Coronary artery (tissue), 2 donors: ENCODE results near the gene ITGA1.
"Not testable (repeated sequence)": the region's sequence is repeated elsewhere in the genome, so short reads cannot be mapped to it uniquely, and the experiment has no call there.

Experiments
- DNase-seq: peaks from one replicate; pipeline ENCODE4 v3.0.0-alpha.2; 2017; ENCODE audit warnings: low spot score
- H3K27ac ChIP-seq, 2 donors: fragments of 200-600 bp; sonication (generic); one replicate each; pipeline ENCODE4 v1.5.1; 2016 to 2019
- H3K4me3 ChIP-seq: fragments of 200-600 bp; sonication (generic); 2 replicates; pipeline ENCODE4 v1.5.1; 2016; ENCODE audit warnings: mild to moderate bottlenecking, moderate library complexity
- TF ChIP-seq, protein P1 (sequence below): fragments of 200-600 bp; sonication (generic); IDR thresholded peaks from one replicate; pipeline ENCODE4 v1.5.1; 2019; ENCODE audit warnings: antibody characterized with exemption

The ITGA1 gene

GRCh38 chr5:52856564-52856963 is 68.8 kb downstream of the ITGA1 start:
- TF ChIP-seq, protein P1, sequence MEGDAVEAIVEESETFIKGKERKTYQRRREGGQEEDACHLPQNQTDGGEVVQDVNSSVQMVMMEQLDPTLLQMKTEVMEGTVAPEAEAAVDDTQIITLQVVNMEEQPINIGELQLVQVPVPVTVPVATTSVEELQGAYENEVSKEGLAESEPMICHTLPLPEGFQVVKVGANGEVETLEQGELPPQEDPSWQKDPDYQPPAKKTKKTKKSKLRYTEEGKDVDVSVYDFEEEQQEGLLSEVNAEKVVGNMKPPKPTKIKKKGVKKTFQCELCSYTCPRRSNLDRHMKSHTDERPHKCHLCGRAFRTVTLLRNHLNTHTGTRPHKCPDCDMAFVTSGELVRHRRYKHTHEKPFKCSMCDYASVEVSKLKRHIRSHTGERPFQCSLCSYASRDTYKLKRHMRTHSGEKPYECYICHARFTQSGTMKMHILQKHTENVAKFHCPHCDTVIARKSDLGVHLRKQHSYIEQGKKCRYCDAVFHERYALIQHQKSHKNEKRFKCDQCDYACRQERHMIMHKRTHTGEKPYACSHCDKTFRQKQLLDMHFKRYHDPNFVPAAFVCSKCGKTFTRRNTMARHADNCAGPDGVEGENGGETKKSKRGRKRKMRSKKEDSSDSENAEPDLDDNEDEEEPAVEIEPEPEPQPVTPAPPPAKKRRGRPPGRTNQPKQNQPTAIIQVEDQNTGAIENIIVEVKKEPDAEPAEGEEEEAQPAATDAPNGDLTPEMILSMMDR, result no peak
- DNase-seq, result no peak
- Histone ChIP-seq H3K27ac (peak overlapping the region in 1 of 2 donors; percentile 25), H3K4me3 (no peak overlapping the region)

DNA sequence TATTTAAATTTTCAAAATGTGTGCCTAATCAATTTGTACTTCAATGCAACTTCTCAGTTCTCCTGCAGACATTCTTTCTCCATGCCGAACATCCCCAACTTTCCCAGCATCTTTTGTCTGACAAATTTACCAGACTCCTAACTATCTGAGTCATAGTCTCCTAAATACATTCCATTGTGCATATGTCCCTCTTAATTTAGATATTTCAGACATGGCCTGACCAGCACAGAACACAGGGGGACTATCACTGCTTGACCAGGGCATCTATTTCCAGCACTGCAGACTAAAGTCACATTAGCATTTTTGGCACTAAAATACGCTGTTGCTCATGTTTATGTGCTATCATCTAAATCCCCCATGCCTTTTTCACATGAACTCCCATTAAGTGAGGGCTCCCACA is 71.9 kb downstream of the ITGA1 start:
- TF ChIP-seq, protein P1, result no peak
- no peak for DNase-seq
- H3K27ac ChIP-seq, result peak overlapping the region in 1 of 2 donors; percentile 49
- H3K4me3 ChIP-seq, result no peak overlapping the region

DNA sequence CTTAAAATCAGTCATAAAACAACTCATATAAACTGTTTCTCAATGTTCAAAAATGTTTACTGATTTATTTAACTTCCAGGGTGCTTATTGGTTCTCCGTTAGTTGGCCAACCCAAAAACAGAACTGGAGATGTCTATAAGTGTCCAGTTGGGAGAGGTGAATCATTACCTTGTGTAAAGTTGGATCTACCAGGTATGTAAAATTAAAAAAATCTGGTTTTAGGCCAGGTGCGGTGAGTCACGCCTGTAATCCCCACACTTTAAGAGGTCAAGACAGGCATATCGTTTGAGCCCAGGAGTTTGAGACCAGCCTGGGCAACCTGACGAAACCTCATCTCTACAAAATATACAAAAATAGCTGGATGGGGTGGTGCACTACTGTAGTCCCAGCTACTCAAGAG is 73.7 kb downstream of the ITGA1 start:
- Histone ChIP-seq H3K27ac (no peak overlapping the region), H3K4me3 (no peak overlapping the region)
- no peak for DNase-seq
- TF ChIP-seq, protein P1, result no peak

- H3K27ac ChIP-seq, result peak overlapping the region; percentile 54 to 80
- TF ChIP-seq, protein P1, result no peak
- H3K4me3 ChIP-seq, result no peak overlapping the region
- DNase-seq, result no peak
These were observed 76.1 kb downstream of the ITGA1 start for GRCh38 chr5:52863715-52864290.

DNA sequence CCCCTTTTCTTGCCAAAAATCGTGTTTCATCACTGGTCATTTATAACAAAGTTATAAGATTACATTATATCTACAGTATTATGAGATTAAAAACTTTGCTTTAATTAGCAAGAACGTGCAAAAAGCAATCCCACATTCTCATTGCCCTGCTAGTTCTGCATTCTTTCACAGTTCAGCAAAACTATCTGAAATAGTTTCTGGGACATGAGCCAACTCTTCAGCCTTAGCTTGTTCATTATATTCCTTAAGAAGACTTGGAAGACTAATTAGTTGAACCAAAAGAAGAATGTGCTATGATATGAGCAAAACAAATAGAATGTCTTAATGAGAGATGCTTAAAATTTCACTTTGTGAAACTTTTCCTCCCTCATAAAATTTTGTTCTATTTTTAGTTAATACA is 76.7 kb downstream of the ITGA1 start:
- H3K27ac ChIP-seq, result peak overlapping the region; percentile 54 to 80
- no peak for DNase-seq

DNA sequence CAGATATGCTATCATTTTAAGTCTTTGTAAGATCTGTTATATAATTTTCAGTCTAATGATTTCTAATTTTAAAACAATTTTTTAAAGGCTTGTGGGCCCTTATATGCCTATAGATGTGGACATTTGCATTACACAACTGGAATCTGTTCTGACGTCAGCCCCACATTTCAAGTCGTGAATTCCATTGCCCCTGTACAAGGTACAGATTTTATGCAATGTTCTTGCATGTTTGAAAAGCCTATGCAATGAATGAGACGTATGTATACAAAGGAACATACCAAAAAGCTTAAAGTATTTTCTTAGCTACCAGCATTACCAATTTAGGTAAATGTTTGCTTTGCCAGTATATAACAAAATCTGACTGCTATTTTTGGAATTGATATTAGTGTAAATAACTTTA is 77.2 kb downstream of the ITGA1 start:
- Histone ChIP-seq H3K4me3 (no peak overlapping the region), H3K27ac (peak overlapping the region; percentile 54 to 80)
- DNase-seq, result no peak
- TF ChIP-seq, protein P1, result no peak

More for the DNA sequence above, 76.7 kb downstream of the ITGA1 start:
- TF ChIP-seq, protein P1, result no peak
- peak overlapping the region; percentile 3 for H3K4me3 ChIP-seq

GRCh38 chr5:52865991-52866390 is 78.3 kb downstream of the ITGA1 start:
- H3K4me3 ChIP-seq, H3K27ac ChIP-seq, DNase-seq: not testable (repeated sequence)
